NCI-H1105 treated with DMSO at 0.1 percent for 48 hours (cell line): ENCODE results near the gene PTPRR.
"Not testable (repeated sequence)": the region's sequence is repeated elsewhere in the genome, so short reads cannot be mapped to it uniquely, and the experiment has no call there.

Source experiments
- DNase-seq: peaks from one replicate; lab custom pipeline; 2025; lab: John Stamatoyannopoulos, UW

PTPRR gene

DNA sequence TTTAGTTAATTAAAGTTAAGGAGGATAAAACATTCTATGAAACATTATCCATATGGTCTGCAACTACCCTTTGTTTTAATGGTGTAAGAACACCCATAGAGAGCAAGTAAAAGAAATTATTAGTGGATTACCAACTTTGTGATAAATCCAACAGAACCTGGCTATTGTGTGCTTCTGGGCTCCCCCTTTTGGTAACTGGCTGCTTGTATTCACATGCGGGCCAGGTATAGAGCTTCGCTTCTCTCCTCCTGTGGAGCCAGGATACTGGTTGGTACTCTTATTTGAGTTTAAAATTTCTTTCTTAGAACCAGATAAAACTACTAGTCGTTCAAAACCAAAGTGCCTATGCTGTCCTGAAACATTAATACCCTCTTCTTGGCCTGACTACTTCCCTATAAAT lies 81.0 kb downstream of the PTPRR start:
- no peak for DNase-seq

DNA sequence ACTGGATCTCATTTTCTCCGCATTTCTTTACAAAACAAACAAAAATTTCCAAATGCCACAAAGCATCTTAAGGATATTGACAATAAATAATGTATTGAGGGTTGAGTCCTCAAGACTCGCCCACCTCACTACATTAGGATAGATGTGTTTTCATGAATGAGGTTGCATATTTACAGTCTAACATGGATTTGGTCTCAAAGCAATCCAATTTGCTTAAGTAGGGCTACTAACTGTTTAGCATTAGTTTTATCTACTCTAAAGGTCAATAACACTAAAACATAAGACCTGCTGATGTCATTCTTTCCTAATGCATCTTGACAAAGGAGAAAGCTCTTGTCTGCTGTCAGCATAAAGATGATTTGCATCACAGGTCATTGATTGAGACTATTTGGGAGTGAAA lies 82.4 kb downstream of the PTPRR start:
- DNase-seq: no peak

DNA sequence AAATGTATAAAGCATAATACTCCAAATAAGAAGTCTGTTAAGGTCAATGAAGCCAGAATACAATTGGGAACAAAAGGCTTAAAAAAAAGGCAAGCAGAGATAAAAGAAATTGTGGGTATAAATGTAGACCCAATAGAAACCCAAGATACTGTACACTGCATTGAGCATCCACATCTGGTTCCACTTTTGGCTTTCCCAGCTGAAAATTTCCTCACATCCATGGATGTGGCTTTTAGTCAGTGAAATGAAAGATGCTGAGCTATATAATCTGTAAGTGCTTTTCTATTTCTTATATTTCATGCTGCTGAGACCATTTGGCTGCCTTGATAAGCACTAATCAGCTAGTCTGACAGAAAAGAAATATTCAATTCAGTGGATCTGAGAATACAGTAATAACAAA lies 83.5 kb downstream of the PTPRR start:
- no peak for DNase-seq

DNA sequence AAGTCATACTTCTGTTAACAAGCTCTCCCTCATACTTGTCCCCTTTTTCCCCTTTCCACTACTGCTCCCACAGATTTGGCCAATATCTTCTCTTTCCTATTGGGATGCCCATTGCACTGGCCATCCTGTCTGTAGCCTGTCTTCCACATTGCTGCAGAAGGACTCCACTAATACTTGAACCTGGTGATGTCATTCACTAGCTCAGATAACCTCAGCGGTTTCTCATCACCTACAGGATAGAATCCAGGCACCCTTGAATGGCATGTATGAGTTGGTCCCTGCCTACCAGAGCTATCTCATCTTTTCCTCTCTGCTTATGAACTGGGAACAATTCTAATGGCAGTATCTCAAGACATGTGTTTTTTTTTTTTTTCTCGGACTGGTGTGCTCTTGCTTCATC lies 84.6 kb downstream of the PTPRR start:
- DNase-seq: no peak

DNA sequence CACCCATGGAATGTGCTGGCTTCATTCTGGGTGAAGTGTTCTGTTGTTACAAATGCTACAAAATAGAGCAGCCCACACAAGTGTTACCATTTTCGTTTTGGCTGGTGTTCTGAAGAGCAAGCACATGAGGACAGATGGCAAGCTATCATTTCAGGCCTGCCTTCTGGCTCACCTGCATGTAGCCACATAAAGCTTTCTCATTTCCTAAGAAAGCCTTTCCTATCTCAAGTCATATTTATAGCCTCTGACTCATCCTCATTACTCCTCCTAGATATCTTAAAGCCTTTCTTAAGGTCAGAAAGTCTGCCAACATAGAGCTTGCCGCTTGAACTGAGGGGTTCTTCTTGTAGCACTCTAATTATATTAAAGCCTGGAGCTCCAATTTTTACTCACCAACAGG lies 89.0 kb downstream of the PTPRR start:
- DNase-seq: no peak

DNA sequence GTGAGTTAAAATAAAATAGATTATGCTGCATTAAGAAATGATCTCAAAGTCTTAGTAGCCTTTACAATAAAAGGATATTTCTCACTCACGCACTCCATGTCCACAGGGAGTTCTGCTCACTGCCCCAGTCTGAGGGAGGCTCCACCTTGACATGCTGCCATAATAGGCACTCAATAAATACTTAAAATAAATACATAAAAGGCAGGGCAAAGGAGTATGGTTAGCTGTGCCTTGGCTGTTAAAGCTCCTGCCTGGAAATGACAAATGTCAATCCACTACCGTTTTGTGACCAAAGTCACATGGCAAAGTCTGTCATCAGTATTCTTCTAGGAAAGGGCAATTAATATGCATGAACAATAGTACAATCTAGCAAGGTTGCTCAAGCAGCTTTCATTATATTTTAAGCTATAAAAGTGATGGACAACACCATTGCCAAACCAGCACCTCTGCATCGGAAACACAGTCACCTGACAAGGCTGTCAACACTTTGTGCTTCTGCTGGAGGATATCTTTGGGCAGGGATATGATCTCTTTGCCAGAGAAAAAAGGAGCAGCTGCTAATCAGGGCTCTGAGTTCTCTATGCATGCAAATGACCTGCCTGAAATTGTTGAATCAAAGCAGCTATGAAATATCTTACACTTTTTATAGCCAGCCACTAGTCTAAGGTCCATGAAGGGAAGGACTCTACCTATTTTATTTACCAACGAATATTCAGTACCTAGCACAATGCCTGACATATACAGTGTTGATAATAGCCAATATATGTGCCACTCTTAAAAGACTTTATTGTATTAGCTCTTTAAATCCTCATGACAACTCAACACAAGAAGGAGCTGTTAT lies 90.1 kb downstream of the PTPRR start:
- DNase-seq: no peak

DNA sequence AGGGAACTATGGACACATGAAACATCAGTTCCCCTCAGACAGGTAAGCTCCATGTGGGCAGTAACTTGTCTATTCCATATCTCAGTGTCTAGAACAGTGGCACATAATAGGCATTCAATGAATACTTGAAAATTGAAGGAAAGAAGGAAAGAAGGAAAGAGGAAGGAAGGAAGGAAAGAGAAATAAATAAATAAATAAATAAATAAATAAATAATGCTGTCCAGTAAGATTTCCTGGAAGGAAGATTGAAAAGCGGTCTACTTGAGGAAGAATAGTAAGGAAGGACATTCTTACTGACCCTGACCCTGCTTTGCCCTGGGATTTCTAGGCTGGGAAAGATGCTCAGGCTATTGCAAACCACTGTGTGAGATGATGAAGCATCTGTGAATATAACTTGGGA lies 91.5 kb downstream of the PTPRR start:
- no peak for DNase-seq

DNA sequence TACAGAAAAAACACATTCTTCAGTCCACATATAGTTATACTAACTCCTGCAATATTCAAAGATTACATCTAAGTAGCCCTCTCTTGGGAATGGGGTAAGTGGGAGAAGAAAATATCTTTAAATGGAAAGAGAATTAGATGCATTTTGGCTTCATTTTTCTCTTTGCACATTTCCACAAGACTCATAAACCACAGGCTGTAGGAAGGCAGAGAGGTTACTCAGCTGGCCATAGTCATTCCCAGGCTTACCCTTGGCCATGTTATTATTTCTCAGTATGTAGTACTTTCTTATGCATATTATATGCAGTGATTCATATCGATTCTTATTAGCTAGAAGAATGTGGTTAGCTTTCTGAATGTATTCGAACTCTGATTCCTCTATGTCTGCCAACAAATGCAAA lies 92.2 kb downstream of the PTPRR start:
- no peak for DNase-seq

DNA sequence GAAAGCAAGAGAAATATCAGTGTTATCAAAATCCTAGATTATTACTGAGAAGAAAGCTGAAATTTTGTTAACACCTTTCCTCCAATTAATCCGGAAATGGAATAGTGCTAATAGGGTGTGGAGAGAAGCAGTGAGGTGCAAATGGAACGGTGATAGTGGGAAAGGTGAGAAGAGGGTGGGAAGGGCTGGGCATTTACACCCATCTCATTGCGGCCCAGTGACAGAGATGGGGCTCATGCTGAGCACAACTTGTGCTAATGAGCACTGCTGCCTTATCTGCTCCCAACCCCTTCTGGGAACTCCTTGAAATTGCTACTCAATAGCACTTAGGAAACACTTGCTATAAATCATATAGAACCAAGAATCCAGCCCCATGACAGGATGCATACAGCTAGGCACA lies 94.4 kb downstream of the PTPRR start:
- no peak for DNase-seq

DNA sequence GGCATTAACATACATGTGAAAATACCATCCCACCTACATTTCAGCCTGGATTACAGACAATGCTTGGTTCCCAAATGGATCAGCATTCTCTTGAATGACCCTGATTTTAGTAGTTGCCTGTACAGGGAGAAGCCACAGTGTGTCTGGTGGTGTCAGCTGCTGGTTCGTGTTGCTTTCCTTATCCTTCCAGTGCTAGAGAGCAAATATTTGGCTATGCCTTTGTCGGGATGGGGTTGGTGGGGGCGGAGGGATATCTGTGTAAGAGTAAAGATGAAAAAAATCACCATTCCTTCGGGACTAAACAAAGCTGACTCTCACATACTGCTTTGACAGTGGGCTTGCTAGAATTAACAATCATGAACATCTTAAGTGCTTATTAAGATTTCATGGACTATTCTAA lies 96.0 kb downstream of the PTPRR start:
- no peak for DNase-seq

DNA sequence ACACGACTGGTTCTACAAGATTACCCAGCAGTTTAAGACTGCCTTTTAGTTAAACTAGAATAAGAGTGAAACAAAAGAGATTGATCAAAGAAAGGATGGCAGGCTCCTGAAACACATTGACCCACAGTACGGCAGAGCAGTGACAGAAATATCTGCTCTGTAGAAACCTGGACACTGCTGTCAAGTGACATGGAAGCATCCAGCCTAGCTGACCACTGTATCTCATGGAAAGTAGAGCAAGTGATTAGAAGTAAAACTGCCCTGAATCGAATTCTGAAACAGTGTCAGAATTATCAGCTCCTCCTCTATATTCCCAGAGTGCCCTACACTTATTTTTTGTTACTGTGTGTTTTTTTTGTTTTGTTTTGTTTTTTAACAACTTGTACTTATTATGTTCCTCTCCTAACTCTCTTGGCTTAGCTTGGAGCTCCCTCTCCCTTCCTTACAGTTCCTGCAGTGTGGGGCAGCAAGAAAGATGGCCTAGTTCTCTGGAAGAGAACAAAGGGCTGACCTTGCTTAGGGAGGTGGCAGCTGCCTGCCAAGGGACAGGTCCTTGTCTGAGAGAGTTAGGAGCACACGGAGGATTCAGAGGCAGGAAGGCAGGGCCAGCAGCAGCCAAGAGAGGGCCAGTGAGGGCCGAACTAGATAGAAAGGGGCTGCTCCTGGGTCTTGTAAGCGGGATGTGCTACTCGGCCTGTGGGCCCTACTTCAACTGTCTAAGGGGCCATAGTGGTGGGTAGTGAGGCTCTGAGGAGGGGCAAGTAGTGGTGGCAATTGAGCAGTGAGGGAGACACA lies 97.2 kb downstream of the PTPRR start:
- no peak for DNase-seq

DNA sequence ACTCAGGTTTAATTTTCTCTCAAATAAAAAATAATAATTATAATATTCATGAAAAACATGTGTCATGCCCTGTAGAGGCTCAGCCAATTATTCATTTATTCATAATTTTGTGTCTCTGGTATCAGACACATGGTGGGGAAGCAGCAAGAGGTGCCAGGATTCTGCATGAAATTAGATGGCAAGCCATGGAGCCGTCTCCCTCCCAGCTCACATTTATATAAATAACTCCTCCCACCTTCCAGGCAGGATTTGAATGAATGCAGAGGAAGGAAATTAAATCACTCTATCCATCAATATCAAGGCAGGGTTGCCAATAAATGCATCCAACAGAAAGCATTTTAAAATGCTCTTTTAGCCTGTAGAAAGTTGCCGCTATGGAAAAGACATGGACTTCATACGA lies 98.1 kb downstream of the PTPRR start:
- no peak for DNase-seq

DNA sequence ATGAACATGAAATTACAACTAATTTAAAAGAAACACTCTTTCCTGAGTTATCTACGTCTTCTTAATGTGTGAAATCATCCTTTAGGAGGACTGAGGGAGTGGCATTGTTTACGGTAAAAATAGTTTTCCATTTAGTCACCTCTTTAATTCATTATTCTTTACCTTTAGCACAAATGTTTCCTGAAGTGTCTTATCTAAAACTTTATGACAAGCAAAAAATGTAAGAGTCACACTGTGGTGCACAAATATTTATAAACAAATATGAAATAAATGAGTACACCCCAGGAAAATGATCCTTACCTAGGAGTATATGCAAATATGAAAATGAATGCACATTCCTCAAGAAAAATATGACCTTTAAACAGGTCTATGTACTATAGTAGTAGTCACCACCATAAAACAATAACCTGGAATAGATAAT lies 104.6 kb downstream of the PTPRR start:
- DNase-seq: no peak

DNA sequence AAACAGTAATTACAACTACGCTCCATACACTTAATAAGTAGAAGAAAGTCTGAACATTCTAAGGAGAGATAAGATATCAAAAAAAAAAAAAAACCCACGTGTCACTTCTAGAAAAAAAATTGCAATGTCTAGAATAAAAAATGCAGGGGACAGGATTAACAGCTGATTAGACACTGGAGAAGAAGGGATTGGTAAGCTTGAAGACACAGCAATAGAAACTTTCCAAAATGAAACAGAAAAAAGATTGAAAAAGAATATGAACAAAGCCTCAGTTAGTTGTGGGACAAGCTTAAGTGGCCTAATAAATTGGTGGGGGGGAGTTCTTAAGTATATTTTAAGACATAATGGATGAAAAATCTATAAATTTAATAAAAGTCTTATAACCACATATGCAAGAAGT lies 105.5 kb downstream of the PTPRR start:
- DNase-seq: no peak

DNA sequence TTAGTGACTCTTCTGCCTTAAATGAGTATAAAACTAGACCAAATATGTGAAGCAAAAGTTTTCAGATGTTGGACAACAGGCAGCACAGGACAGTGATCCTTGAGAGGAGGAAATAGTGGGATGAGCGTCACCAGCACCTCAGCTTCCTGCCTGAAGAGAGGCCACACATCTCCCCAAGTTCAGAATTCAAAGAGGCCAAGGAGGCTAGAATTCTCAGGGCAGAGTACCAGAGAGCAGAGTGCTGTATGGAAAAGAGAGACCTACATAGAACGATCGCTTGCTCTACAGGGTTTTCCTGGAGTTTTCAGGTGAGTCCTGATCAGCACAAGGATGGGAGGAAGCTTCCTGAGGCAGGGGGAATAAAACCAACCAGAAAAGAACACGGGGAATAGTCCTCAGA lies 107.0 kb downstream of the PTPRR start:
- no peak for DNase-seq

DNA sequence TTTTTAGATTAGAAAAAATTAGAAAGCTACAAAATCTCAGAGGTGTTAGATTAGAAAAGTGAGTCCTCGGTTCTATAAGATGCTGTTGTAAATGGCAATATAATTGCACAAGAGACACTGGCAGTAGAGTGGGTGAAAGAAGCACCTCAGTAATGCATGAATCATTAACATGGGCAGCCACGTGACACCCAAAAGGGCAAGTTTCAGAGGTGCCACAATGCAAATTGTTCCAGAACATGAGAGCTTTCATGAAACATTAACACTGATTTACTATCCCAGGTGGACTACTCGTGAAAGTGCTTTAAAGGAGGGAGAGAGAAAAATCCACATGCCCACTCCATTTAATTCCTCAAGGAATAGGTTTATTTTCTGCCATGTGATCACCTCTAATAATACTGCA lies 108.4 kb downstream of the PTPRR start:
- DNase-seq: no peak

DNA sequence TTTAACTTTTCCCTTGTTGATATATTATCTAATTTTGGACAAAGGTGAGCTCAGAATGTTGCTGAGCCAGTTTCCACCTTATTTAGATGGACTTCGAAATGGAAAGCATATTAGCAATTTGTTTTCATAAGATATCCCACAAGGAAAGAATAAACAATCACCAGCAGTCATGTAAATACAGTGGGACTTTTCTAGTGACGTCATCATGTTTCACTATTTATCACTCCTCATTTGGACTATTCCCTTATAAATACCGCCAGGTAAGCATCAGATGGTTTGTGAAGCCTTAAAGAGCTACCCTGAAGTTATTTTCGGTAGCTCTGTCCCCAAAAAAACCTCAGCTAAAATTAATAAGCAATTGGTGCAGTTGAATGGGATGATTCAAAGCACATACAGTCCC lies 110.7 kb downstream of the PTPRR start:
- DNase-seq: no peak

DNA sequence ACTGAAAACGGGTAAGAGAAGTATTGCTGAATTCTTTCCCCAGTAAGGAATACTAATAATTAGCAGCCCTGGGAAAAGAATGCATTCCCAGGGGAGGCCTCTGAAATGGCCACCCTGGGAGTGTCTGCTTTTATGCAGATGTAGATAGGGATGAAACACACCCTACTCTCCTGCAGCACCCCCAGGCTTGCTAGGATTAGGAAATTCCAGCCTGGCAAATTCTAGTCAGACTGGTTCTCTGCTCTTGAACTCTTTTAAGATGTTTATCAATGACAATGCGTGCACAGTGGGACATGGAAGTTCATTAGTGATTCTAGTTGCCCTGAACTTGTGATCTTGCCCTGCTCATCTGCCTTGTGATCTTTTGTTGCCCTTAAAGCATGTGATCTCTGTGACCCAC lies 112.5 kb downstream of the PTPRR start:
- not testable (repeated sequence) for DNase-seq

DNA sequence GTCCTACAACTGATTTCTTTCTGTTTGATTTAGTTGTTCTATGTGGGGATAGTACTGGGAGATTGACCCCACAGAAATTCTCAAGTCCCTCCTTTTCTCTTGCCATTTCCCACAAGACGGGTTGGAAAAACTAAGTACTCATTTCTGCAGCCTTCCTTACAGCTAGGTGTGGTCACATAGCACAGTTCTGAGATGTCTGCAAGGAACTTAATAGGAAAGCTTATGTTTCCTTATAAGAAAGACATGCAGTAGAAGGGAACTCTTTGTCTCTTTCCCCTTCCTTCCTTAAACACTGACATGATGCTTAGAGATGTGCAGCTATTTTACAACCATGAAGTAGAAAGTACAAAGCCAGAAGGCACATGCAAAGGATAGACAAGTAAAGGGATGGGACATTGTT lies 113.7 kb downstream of the PTPRR start:
- DNase-seq: no peak

DNA sequence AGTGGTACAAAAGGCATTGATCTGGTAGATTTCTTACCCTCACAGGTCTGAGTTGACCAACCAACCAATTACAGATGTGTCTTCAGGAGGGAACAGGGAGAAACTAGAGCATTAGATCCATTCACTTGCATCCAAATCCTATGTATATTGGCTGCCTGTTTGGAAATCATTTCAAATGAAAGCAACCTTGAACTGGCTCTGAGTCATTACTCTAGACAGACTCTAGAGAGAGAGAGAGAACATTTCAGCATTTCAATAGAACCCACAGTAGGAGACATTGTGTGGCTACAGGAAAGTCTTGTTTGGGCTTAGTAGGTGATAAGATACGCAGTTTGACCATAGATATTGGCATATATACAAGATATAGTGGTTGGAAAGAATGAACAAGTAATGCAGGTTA lies 114.5 kb downstream of the PTPRR start:
- DNase-seq: no peak

DNA sequence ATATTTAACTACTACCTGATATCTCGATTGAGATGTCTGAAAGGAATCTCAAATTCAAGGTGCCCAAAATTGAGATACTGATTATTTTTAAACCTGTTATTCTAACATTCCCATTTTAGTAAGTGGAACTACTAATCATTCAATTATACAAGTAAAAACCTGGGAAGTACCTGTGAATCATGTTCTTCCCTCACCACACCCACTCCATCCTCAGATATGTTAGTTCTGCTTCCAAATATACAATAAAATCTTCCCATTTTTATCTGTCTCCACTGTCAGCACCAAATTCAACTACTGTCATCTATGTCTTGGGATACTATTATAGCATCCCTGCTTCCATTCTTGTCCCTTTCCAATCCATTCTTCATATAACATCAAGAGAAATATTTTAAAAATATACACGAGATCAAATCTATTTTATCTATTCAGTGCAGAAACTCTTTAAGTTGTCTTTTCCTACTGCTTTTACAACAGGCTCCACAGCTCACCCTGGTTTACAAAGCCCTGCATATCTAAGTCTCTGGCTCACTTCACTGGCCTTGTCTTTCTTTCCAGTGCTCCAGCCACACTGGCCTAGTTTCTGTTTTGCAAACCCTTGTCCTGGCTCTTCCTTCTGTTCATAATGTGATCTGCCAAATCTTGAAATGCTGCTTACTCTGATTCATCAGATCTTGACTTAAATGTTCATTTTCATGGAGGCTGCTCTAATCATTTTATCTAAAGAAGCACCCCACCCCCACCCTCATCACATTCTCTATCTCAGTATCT lies 122.3 kb downstream of the PTPRR start:
- no peak for DNase-seq

DNA sequence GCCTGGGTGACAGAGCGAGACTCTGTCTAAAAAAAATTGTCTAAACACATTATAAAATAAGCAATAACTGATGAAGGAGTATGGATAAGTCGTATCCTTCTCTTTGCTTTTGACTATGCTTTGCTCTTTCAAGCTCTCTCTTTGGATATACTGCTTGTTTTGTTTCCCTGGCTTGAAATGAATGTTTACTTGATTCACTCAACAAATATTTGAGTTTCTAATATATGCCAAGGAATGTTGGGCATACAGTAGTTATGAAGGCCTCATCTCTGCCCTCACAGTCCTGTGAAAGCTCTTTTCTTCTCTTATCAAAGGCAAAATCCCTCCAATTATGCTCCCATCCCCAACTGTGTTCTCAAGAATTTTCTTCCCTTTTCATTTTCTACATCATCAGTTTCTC lies 123.5 kb downstream of the PTPRR start:
- no peak for DNase-seq

DNA sequence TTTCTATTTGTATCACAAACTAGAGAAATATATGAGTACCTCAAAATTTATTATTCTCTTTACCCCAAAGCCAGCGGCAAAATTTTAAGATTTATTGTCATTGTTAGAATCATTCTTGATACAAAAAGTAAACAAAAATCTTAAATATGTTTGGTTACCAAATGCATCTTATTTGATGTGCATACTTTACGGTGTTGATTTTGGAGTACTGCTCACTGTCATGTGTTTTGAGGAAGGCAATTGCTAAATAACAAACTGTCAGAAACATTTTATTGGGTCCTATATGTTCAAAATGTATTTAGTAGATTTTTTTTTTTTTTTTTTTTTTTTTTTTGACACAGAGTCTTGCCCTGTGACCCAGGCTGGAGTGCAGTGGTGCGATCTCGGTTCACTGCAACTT lies 124.9 kb downstream of the PTPRR start:
- DNase-seq: no peak
